A549 (cell line): ENCODE results near the gene CREB1. TPM values are rescaled to one million over a fixed set of nuclear protein-coding genes. Genes with fewer than 3 reads are reported as not detected.

Experiments used
- ATAC-seq, 2 experiments: fragments of 200-7000 bp in 1 of 2; fragments of >200 bp in 1 of 2; cut with Nextera tagmentation in 1 of 2; cut with Tn5 transposase in 1 of 2; 3 replicates each; pipeline versions ENCODE4 v1.8.0 to v1.9.1; 2018 to 2020; ENCODE audit warnings: mild to moderate bottlenecking in 1 of 2, moderate library complexity in 1 of 2
- CTCF ChIA-PET: fragments of 300-600 bp; sonication (Branson Sonifier 250); formaldehyde crosslinking; extraction: SDS; loops from one replicate; lab custom pipeline; 2021; ENCODE audit warnings: antibody characterized with exemption, inconsistent platforms; lab: Yijun Ruan, JAX
- POLR2A ChIA-PET: fragments of 350-600 bp; formaldehyde crosslinking; extraction: SDS; loops from one replicate; lab custom pipeline; 2021; ENCODE audit warnings: antibody characterized with exemption, inconsistent platforms; lab: Yijun Ruan, JAX
- DNase-seq, 2 experiments: peaks; one replicate each; pipeline versions ENCODE4 v3.0.0 to v3.0.0-alpha.2; 2011 to 2016; ENCODE audit warnings: low read depth in 1 of 2, low spot score in 1 of 2
- FAIRE-seq: peaks from 2 replicates; lab custom pipeline; 2011; peaks lifted over from hg19 to GRCh38; lab: Jason Lieb, UNC
- H3K27ac ChIP-seq, 2 experiments: fragments of >200 bp; sonication (Bioruptor Twin); formaldehyde crosslinking; 3 replicates each; pipeline ENCODE4 v1.5.1; 2016 to 2017
- H3K4me1 ChIP-seq: fragments of >200 bp; sonication (Bioruptor Twin); formaldehyde crosslinking; 3 replicates; pipeline ENCODE4 v1.6.1; 2016
- H3K4me2 ChIP-seq: fragments of >200 bp; sonication (Bioruptor Twin); formaldehyde crosslinking; 3 replicates; pipeline ENCODE4 v1.6.1; 2016
- H3K4me3 ChIP-seq: fragments of >200 bp; sonication (Bioruptor Twin); formaldehyde crosslinking; 3 replicates; pipeline ENCODE4 v1.5.1; 2016
- H3K9me3 ChIP-seq: fragments of >200 bp; sonication (Bioruptor Twin); formaldehyde crosslinking; 3 replicates; pipeline ENCODE4 v1.6.1; 2016
- BHLHE40 ChIP-seq: IDR thresholded peaks from 2 replicates; pipeline ENCODE4 v1.6.1; 2012; ENCODE audit warnings: low read depth, low read length, inconsistent platforms
- CBX2 ChIP-seq: fragments of 200-600 bp; sonication (generic); IDR thresholded peaks from 2 replicates; pipeline ENCODE4 v1.6.1; 2016; ENCODE audit warnings: low read depth, mild to moderate bottlenecking, borderline replicate concordance
- CEBPB ChIP-seq, 2 experiments: fragments of >200 bp in 1 of 2; sonication (Bioruptor Twin) in 1 of 2; formaldehyde crosslinking in 1 of 2; IDR thresholded peaks; 2 replicates each; pipeline ENCODE4 v1.6.1; 2012 to 2016
- CHD2 ChIP-seq: fragments of 150-350 bp; IDR thresholded peaks from 2 replicates; pipeline ENCODE4 v1.6.1; 2014; ENCODE audit warnings: low read length; ENCODE audit not compliant: partially characterized antibody
- EHF ChIP-seq: fragments of 250-450 bp; sonication (Bioruptor Pico); IDR thresholded peaks from 2 replicates; pipeline ENCODE4 v1.5.0; 2020; ENCODE audit warnings: mild to moderate bottlenecking
- EP300 ChIP-seq, 2 experiments: fragments of >200 bp; sonication (Bioruptor Twin); formaldehyde crosslinking; IDR thresholded peaks; 2 replicates in 1 of 2; 3 replicates in 1 of 2; pipeline ENCODE4 v1.6.1; 2016 to 2017
- FOXS1 ChIP-seq: fragments of 250-450 bp; sonication (Bioruptor Pico); IDR thresholded peaks from 2 replicates; pipeline ENCODE4 v1.5.0; 2020; ENCODE audit warnings: mild to moderate bottlenecking, moderate library complexity
- GATA3 ChIP-seq: IDR thresholded peaks from 2 replicates; pipeline ENCODE4 v1.6.1; 2012; ENCODE audit warnings: borderline replicate concordance
- HEYL ChIP-seq: fragments of 250-450 bp; sonication (Bioruptor Pico); IDR thresholded peaks from 2 replicates; pipeline ENCODE4 v1.8.0; 2021; ENCODE audit warnings: mild to moderate bottlenecking, moderate library complexity
- HMGXB4 ChIP-seq: fragments of 250-450 bp; sonication (Bioruptor Pico); IDR thresholded peaks from 2 replicates; pipeline ENCODE4 v1.5.0; 2021; ENCODE audit warnings: mild to moderate bottlenecking, moderate library complexity, borderline replicate concordance
- HOXA7 ChIP-seq: fragments of 250-450 bp; sonication (Bioruptor Pico); IDR thresholded peaks from 2 replicates; pipeline ENCODE4 v1.5.0; 2020; ENCODE audit warnings: mild to moderate bottlenecking, moderate library complexity
- JUN ChIP-seq, 2 experiments: fragments of >200 bp; sonication (Bioruptor Twin); formaldehyde crosslinking; IDR thresholded peaks; 2 replicates in 1 of 2; 3 replicates in 1 of 2; pipeline ENCODE4 v1.6.1; 2016 to 2017
- KDM1A ChIP-seq: fragments of 200-600 bp; sonication (generic); IDR thresholded peaks from 2 replicates; pipeline ENCODE4 v1.6.1; 2016; ENCODE audit warnings: low read depth, mild to moderate bottlenecking
- KDM5A ChIP-seq: fragments of 200-600 bp; sonication (generic); IDR thresholded peaks from 2 replicates; pipeline ENCODE4 v1.6.1; 2016; ENCODE audit warnings: antibody characterized with exemption, mild to moderate bottlenecking
- MAFK ChIP-seq: fragments of 450-650 bp; IDR thresholded peaks from 2 replicates; pipeline ENCODE4 v1.6.1; 2014; ENCODE audit not compliant: partially characterized antibody
- MAX ChIP-seq: IDR thresholded peaks from 2 replicates; pipeline ENCODE4 v1.6.1; 2012
- NFE2L2 ChIP-seq: fragments of 150-350 bp; conservative IDR thresholded peaks from 2 replicates; pipeline ENCODE4 v1.6.1; 2014; ENCODE audit warnings: low read length
- NPAS2 ChIP-seq: fragments of 250-450 bp; sonication (Bioruptor Pico); IDR thresholded peaks from 2 replicates; pipeline ENCODE4 v1.8.0; 2022; ENCODE audit warnings: mild to moderate bottlenecking, moderate library complexity, borderline replicate concordance
- RARB ChIP-seq: fragments of 250-450 bp; sonication (Bioruptor Pico); IDR thresholded peaks from 2 replicates; pipeline ENCODE4 v1.8.0; 2021; ENCODE audit warnings: mild to moderate bottlenecking, moderate library complexity
- RCOR1 ChIP-seq: fragments of 150-350 bp; IDR thresholded peaks from 2 replicates; pipeline ENCODE4 v1.6.1; 2014; ENCODE audit warnings: antibody characterized with exemption, low read length, low read depth
- REST ChIP-seq: fragments of 200-600 bp; sonication (generic); IDR thresholded peaks from 2 replicates; pipeline ENCODE4 v1.6.1; 2016; ENCODE audit warnings: antibody characterized with exemption, mild to moderate bottlenecking, moderate library complexity
- SMC3 ChIP-seq: fragments of >200 bp; sonication (Bioruptor Twin); formaldehyde crosslinking; IDR thresholded peaks from 3 replicates; pipeline ENCODE4 v1.6.1; 2018; ENCODE audit warnings: inconsistent platforms
- TP53 ChIP-seq: fragments of 250-450 bp; sonication (Bioruptor Pico); IDR thresholded peaks from 2 replicates; pipeline ENCODE4 v1.5.0; 2021; ENCODE audit warnings: mild to moderate bottlenecking, moderate library complexity
- ZNF302 ChIP-seq: fragments of 250-450 bp; sonication (Bioruptor Pico); IDR thresholded peaks from 2 replicates; pipeline ENCODE4 v1.9.0; 2021; ENCODE audit warnings: inconsistent platforms, mild to moderate bottlenecking, moderate library complexity
- ZSCAN20 ChIP-seq: fragments of 250-450 bp; sonication (Bioruptor Pico); IDR thresholded peaks from 2 replicates; pipeline ENCODE4 v1.8.0; 2022; ENCODE audit warnings: mild to moderate bottlenecking, moderate library complexity
- WGBS: methylation state at CpG from one replicate; pipeline ENCODE4 v1.1.6; 2017; ENCODE audit errors: missing lambda C conversion rate; 5-methylcytosine and 5-hydroxymethylcytosine counted together
- polyA plus RNA-seq, 4 experiments: library from polyadenylated mRNA; depleted of rRNA in 3 of 4; stranded (reverse); fragments of >200 nt; fragmentation: RNase III in 1 of 4; extraction: RNeasy Plus Mini Kit Qiagen cat#74134 plus additional on column Dnase treatment in 1 of 4; gene quantifications; 2 replicates in 3 of 4; 3 replicates in 1 of 4; pipeline ENCODE4 v1.2.3, GENCODE V29; 2011 to 2017
- TF ChIP-seq, protein P1 (sequence below): fragments of 450-650 bp; IDR thresholded peaks from 2 replicates; pipeline ENCODE4 v1.6.1; 2014; ENCODE audit warnings: antibody characterized with exemption
- TF ChIP-seq, protein P2 (sequence below): fragments of >200 bp; sonication (Bioruptor Twin); formaldehyde crosslinking; IDR thresholded peaks from 3 replicates; pipeline ENCODE4 v1.5.1; 2016

The CREB1 gene
- polyA plus RNA-seq, 2 of the 4 experiments (the other 2 are of a cell fraction) = 14.3 to 42.5 TPM

- no peak overlapping the region for H3K4me3 ChIP-seq
- H3K9me3 ChIP-seq = no peaks in the 10 kb centered on the region
- FAIRE-seq = no peak
- TF ChIP-seq, protein P1, sequence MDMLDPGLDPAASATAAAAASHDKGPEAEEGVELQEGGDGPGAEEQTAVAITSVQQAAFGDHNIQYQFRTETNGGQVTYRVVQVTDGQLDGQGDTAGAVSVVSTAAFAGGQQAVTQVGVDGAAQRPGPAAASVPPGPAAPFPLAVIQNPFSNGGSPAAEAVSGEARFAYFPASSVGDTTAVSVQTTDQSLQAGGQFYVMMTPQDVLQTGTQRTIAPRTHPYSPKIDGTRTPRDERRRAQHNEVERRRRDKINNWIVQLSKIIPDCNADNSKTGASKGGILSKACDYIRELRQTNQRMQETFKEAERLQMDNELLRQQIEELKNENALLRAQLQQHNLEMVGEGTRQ = no peak
- no peak for TF ChIP-seq HMGXB4
- TF ChIP-seq REST = no peak
- no peak for TF ChIP-seq TP53
- TF ChIP-seq CHD2 = no peak
- no peak for TF ChIP-seq ZSCAN20
- no peak for TF ChIP-seq EP300 (IDR thresholded peaks at IDR 0.05)
- no peak for TF ChIP-seq FOXS1 (CRISPR knock-in tag)
- no peak for TF ChIP-seq NFE2L2
- no peak for TF ChIP-seq JUN (IDR thresholded peaks at IDR 0.05)
- no peak for TF ChIP-seq GATA3
- no peak for TF ChIP-seq HOXA7
- no peak for TF ChIP-seq CBX2
- TF ChIP-seq KDM1A = no peak
- ChIA-PET POLR2A (no interaction called here), CTCF (no interaction called here)
- no peak for DNase-seq
- H3K4me1 ChIP-seq = peaks cover 33% of the 10 kb centered on the region
- no peak overlapping the region for H3K4me2 ChIP-seq
- no peak for ATAC-seq
- H3K27ac ChIP-seq = no peak overlapping the region
Observed at GRCh38 chr2:207546822-207547221, 17.1 kb downstream of the CREB1 start.

- ChIA-PET CTCF (interaction anchor here (1.1 kb wide), 1 partner anchor 196 kb away, joined by 3 read pairs; no protein-coding TSS in a partner anchor), POLR2A (no interaction called here)
- Histone ChIP-seq H3K27ac (no peak overlapping the region), H3K4me1 (peaks cover 33% of the 10 kb centered on the region), H3K4me2 (no peak overlapping the region), H3K9me3 (no peaks in the 10 kb centered on the region), H3K4me3 (no peak overlapping the region)
- FAIRE-seq (no peak), DNase-seq (no peak), ATAC-seq (no peak)
- no peak for TF ChIP-seq CBX2
- TF ChIP-seq EHF (CRISPR knock-in tag) = no peak
- no peak for TF ChIP-seq KDM5A
- TF ChIP-seq MAX = no peak
- TF ChIP-seq MAFK = no peak
- TF ChIP-seq BHLHE40 = no peak
- TF ChIP-seq, protein P2, sequence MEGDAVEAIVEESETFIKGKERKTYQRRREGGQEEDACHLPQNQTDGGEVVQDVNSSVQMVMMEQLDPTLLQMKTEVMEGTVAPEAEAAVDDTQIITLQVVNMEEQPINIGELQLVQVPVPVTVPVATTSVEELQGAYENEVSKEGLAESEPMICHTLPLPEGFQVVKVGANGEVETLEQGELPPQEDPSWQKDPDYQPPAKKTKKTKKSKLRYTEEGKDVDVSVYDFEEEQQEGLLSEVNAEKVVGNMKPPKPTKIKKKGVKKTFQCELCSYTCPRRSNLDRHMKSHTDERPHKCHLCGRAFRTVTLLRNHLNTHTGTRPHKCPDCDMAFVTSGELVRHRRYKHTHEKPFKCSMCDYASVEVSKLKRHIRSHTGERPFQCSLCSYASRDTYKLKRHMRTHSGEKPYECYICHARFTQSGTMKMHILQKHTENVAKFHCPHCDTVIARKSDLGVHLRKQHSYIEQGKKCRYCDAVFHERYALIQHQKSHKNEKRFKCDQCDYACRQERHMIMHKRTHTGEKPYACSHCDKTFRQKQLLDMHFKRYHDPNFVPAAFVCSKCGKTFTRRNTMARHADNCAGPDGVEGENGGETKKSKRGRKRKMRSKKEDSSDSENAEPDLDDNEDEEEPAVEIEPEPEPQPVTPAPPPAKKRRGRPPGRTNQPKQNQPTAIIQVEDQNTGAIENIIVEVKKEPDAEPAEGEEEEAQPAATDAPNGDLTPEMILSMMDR = no peak
- TF ChIP-seq CHD2 = no peak
- TF ChIP-seq CEBPB (IDR thresholded peaks at IDR 0.05) = no peak
- no peak for TF ChIP-seq HEYL (CRISPR knock-in tag)
- TF ChIP-seq RCOR1 = no peak
- TF ChIP-seq ZNF302 (CRISPR knock-in tag) = no peak
- TF ChIP-seq RARB = no peak
- no peak for TF ChIP-seq SMC3
- no peak for TF ChIP-seq NPAS2 (CRISPR knock-in tag)
- WGBS = 90% methylated on average over 2 of the region's 2 CpGs
Observed at GRCh38 chr2:207549145-207549544, 19.4 kb downstream of the CREB1 start.
